Esophagus (tissue), 2 donors: ENCODE results near the gene ERN1. TPM values are rescaled to one million over a fixed set of nuclear protein-coding genes. Genes with fewer than 3 reads are reported as not detected.

Source experiments
- H3K27ac ChIP-seq, 2 donors: one replicate each; pipeline ENCODE4 v1.5.1; 2013; ENCODE audit warnings: low read depth in 2 of 2, mild to moderate bottlenecking in 2 of 2, inconsistent platforms in 1 of 2, low read length in 1 of 2, moderate library complexity in 1 of 2
- H3K27me3 ChIP-seq, 2 donors: one replicate each; pipeline ENCODE4 v1.6.1; 2013; ENCODE audit warnings: low read length in 2 of 2, control low read depth in 1 of 2, mild to moderate bottlenecking in 1 of 2; ENCODE audit not compliant: insufficient read depth in 2 of 2, control insufficient read depth in 1 of 2
- H3K36me3 ChIP-seq, 2 donors: one replicate each; pipeline ENCODE4 v1.6.1; 2013; ENCODE audit warnings: low read length in 1 of 2; ENCODE audit not compliant: control insufficient read depth in 2 of 2, insufficient read depth in 2 of 2
- H3K4me1 ChIP-seq, 2 donors: one replicate each; pipeline ENCODE4 v1.6.1; 2013; ENCODE audit warnings: low read length in 1 of 2; ENCODE audit not compliant: control insufficient read depth in 2 of 2, insufficient read depth in 2 of 2
- H3K4me3 ChIP-seq, 2 donors: one replicate each; pipeline ENCODE4 v1.5.1; 2013; ENCODE audit warnings: low read length in 2 of 2, mild to moderate bottlenecking in 2 of 2, low read depth in 1 of 2, moderate library complexity in 1 of 2
- H3K9me3 ChIP-seq, 2 donors: one replicate each; pipeline ENCODE4 v1.6.1; 2013; ENCODE audit warnings: mild to moderate bottlenecking in 2 of 2, low read depth in 1 of 2, low read length in 1 of 2, moderate library complexity in 1 of 2; ENCODE audit not compliant: control insufficient read depth in 2 of 2, insufficient read depth in 1 of 2
- WGBS, 2 donors: extraction: QIAGEN DNeasy Blood & Tissue Kit; methylation state at CpG; one replicate each; pipeline ENCODE4 v1.1.7; 2013; 5-methylcytosine and 5-hydroxymethylcytosine counted together
- polyA plus RNA-seq, 2 donors: library from polyadenylated mRNA; stranded (reverse); fragments of 200-250 nt; gene quantifications; one replicate each; pipeline ENCODE4 v1.2.3, GENCODE V29; 2013
- donor health status: healthy with polysubstance abuse.
- donor health status: Bipolar disorder and iron deficiency.

ERN1 gene
- polyA plus RNA-seq, 2 donors = 4.5 TPM

GRCh38 chr17:63998721-63999679 lies 130.9 kb downstream of the ERN1 start:
- peaks cover 0 to 3% of the 10 kb centered on the region in 2 donors for H3K27me3 ChIP-seq
- no peaks in the 10 kb centered on the region for H3K36me3 ChIP-seq
- peak overlapping the region; percentile 40 to 41 for H3K4me3 ChIP-seq
- no peak overlapping the region for H3K27ac ChIP-seq
- H3K9me3 ChIP-seq = peaks cover 0 to 2% of the 10 kb centered on the region in 2 donors
- WGBS, 2 donors = 18 to 20% methylated on average over 30 to 33 of the region's 33 CpGs
- H3K4me1 ChIP-seq = peaks cover 0 to 16% of the 10 kb centered on the region in 2 donors

GRCh38 chr17:63998050-63998720 lies 131.8 kb downstream of the ERN1 start, which contains the start of gene PRR29:
PRR29 (plus strand) TSS chr17:63998351; CDS start chr17:63998365, 14 bp downstream.
- H3K27ac ChIP-seq = no peak within 1 kb of the TSS

GRCh38 chr17:63997341-63998048 lies 132.4 kb downstream of the ERN1 start:
- peaks cover 0 to 2% of the 10 kb centered on the region in 2 donors for H3K9me3 ChIP-seq
- WGBS, 2 donors = 19 to 21% methylated on average over 19 of the region's 19 CpGs
- peak overlapping the region in 1 of 2 donors; percentile 40 for H3K4me3 ChIP-seq
- no peaks in the 10 kb centered on the region for H3K36me3 ChIP-seq
- peaks cover 3 to 18% of the 10 kb centered on the region in 2 donors for H3K4me1 ChIP-seq
- H3K27ac ChIP-seq = no peak overlapping the region
- H3K27me3 ChIP-seq = peaks cover 0 to 3% of the 10 kb centered on the region in 2 donors

More at GRCh38 chr17:63998050-63998720, 131.8 kb downstream of the ERN1 start, which contains the start of gene PRR29:
- Histone ChIP-seq H3K9me3 (peaks cover 0 to 2% of the 10 kb centered on the region in 2 donors), H3K27me3 (peaks cover 0 to 3% of the 10 kb centered on the region in 2 donors), H3K4me3 (peak within 1 kb of the TSS; percentile 40 to 41), H3K36me3 (no peaks in the 10 kb centered on the region), H3K4me1 (peaks cover 3 to 18% of the 10 kb centered on the region in 2 donors)
- 1 to 2% methylated on average over 32 to 43 of the region's 43 CpGs for WGBS, 2 donors

- H3K4me3 ChIP-seq = no peak overlapping the region
- 93 to 95% methylated on average over 11 of the region's 11 CpGs for WGBS, 2 donors
- peaks cover 0 to 3% of the 10 kb centered on the region in 2 donors for H3K27me3 ChIP-seq
- H3K4me1 ChIP-seq = peaks cover 3 to 18% of the 10 kb centered on the region in 2 donors
- peaks cover 0 to 5% of the 10 kb centered on the region in 2 donors for H3K9me3 ChIP-seq
- H3K27ac ChIP-seq = no peak overlapping the region
- no peaks in the 10 kb centered on the region for H3K36me3 ChIP-seq
Observed at GRCh38 chr17:63996430-63997182, 133.3 kb downstream of the ERN1 start.

GRCh38 chr17:63995626-63996025 lies 134.3 kb downstream of the ERN1 start:
- Histone ChIP-seq H3K27me3 (peaks cover 0 to 3% of the 10 kb centered on the region in 2 donors), H3K9me3 (peaks cover 0 to 5% of the 10 kb centered on the region in 2 donors), H3K4me1 (peaks cover 3 to 18% of the 10 kb centered on the region in 2 donors), H3K27ac (no peak overlapping the region), H3K4me3 (no peak overlapping the region), H3K36me3 (no peaks in the 10 kb centered on the region)
- WGBS, 2 donors = 83 to 87% methylated on average over 5 of the region's 5 CpGs

- WGBS, 2 donors = 75 to 77% methylated on average over 3 of the region's 3 CpGs
- Histone ChIP-seq H3K4me1 (peaks cover 5 to 11% of the 10 kb centered on the region in 2 donors), H3K27ac (no peak overlapping the region), H3K36me3 (no peaks in the 10 kb centered on the region), H3K4me3 (no peak overlapping the region), H3K27me3 (peaks cover 0 to 3% of the 10 kb centered on the region in 2 donors), H3K9me3 (peaks cover 0 to 2% of the 10 kb centered on the region in 2 donors)
Observed at GRCh38 chr17:63993368-63993985, 136.5 kb downstream of the ERN1 start.

- Histone ChIP-seq H3K4me1 (peaks cover 2 to 5% of the 10 kb centered on the region in 2 donors), H3K9me3 (peaks cover 0 to 2% of the 10 kb centered on the region in 2 donors), H3K4me3 (no peak overlapping the region), H3K27me3 (no peaks in the 10 kb centered on the region), H3K27ac (no peak overlapping the region), H3K36me3 (no peaks in the 10 kb centered on the region)
- 75 to 76% methylated on average over 11 of the region's 11 CpGs for WGBS, 2 donors
Observed at GRCh38 chr17:63991611-63992010, 138.3 kb downstream of the ERN1 start.

GRCh38 chr17:63989622-63990345 lies 140.2 kb downstream of the ERN1 start:
- peaks cover 0 to 2% of the 10 kb centered on the region in 2 donors for H3K9me3 ChIP-seq
- H3K4me1 ChIP-seq = peaks cover 5 to 9% of the 10 kb centered on the region in 2 donors
- H3K27ac ChIP-seq = no peak overlapping the region
- H3K4me3 ChIP-seq = no peak overlapping the region
- WGBS, 2 donors = 79 to 80% methylated on average over 21 of the region's 21 CpGs
- H3K27me3 ChIP-seq = no peaks in the 10 kb centered on the region
- H3K36me3 ChIP-seq = no peaks in the 10 kb centered on the region
